K562 (cell line): ENCODE data around the gene GLG1. TPM values are rescaled to one million over a fixed set of nuclear protein-coding genes. Genes with fewer than 3 reads are reported as not detected.

ENCODE experiments used
- ATAC-seq: fragments of 200-7000 bp; cut with Tn5 transposase; 3 replicates; pipeline ENCODE4 v1.9.1; 2020; ENCODE audit warnings: moderate library complexity
- BruUV-seq: library from RNA; stranded (reverse); fragments of 400-500 nt; replicated peaks from 2 replicates; lab custom pipeline; 2021; lab: Mats Ljungman, UMichigan
- CTCF ChIA-PET: fragments of 300-600 bp; formaldehyde crosslinking; extraction: SDS; loops from one replicate; lab custom pipeline; 2021; ENCODE audit warnings: low intra/inter-chr PET ratio; lab: Yijun Ruan, JAX
- POLR2A ChIA-PET: fragments of 300-600, 350-650 bp; sonication (Branson Sonifier 250); formaldehyde crosslinking; extraction: SDS; loops from one replicate; lab custom pipeline; 2021; ENCODE audit warnings: antibody characterized with exemption, inconsistent platforms; lab: Yijun Ruan, JAX
- DNase-seq, 4 experiments: peaks; one replicate each; pipeline versions ENCODE4 v3.0.0 to v3.0.0-alpha.2; 2011 to 2018; ENCODE audit warnings: low spot score in 3 of 4, mixed read lengths in 3 of 4; ENCODE audit errors: extremely low read depth in 1 of 4
- FAIRE-seq: peaks from 2 replicates; lab custom pipeline; 2011; peaks lifted over from hg19 to GRCh38; lab: Jason Lieb, UNC
- H2AFZ ChIP-seq: 2 replicates; pipeline ENCODE4 v1.6.0; 2011; ENCODE audit warnings: low read depth, low read length, control low read depth, inconsistent platforms
- H3K27ac ChIP-seq: fragments of 200-600 bp; 3 replicates; pipeline ENCODE4 v1.8.0; 2011; ENCODE audit warnings: low read depth, mild to moderate bottlenecking, control low read depth, inconsistent platforms, low read length, moderate library complexity, mixed read lengths; ENCODE audit errors: extremely low read depth
- H3K27me3 ChIP-seq, 2 experiments: fragments of 300-600 bp in 1 of 2; 2 replicates in 1 of 2; 3 replicates in 1 of 2; pipeline versions ENCODE4 v1.6.0 to v1.8.0; 2011; ENCODE audit warnings: inconsistent platforms in 2 of 2, low read length in 2 of 2, mild to moderate bottlenecking in 1 of 2, mixed read lengths in 1 of 2, moderate library complexity in 1 of 2; ENCODE audit not compliant: control insufficient read depth in 2 of 2, insufficient read depth in 2 of 2
- H3K36me3 ChIP-seq: fragments of 300-600 bp; 3 replicates; pipeline ENCODE4 v1.8.0; 2011; ENCODE audit warnings: mild to moderate bottlenecking, low read length, inconsistent platforms; ENCODE audit not compliant: control insufficient read depth, insufficient read depth
- H3K4me1 ChIP-seq, 2 experiments: fragments of 200-600 bp in 1 of 2; replicated peaks in 1 of 2; 2 replicates in 1 of 2; 3 replicates in 1 of 2; pipeline versions ENCODE4 v1.5.1 to v1.8.0; 2011; ENCODE audit warnings: inconsistent platforms in 2 of 2, low read length in 2 of 2, mild to moderate bottlenecking in 1 of 2, mixed read lengths in 1 of 2, moderate library complexity in 1 of 2; ENCODE audit not compliant: control insufficient read depth in 2 of 2, insufficient read depth in 2 of 2
- H3K4me2 ChIP-seq: 2 replicates; pipeline ENCODE4 v1.6.1; 2011; ENCODE audit warnings: low read length, control low read depth, inconsistent platforms, mixed read lengths; ENCODE audit not compliant: insufficient read depth
- H3K4me3 ChIP-seq: fragments of 200-600 bp; sonication (generic), shearing (Covaris generic); 2 replicates; pipeline ENCODE4 v1.5.1; 2016; ENCODE audit warnings: control low read depth, inconsistent platforms
- H3K79me2 ChIP-seq: fragments of 200-600 bp; 3 replicates; pipeline ENCODE4 v1.8.0; 2011; ENCODE audit warnings: low read length, inconsistent platforms; ENCODE audit not compliant: control insufficient read depth, insufficient read depth
- H3K9ac ChIP-seq, 2 experiments: 2 replicates each; pipeline versions ENCODE4 v1.6.0 to v1.6.1; 2011; ENCODE audit warnings: low read depth in 2 of 2, low read length in 2 of 2, control low read depth in 1 of 2, inconsistent platforms in 1 of 2, mild to moderate bottlenecking in 1 of 2, mixed read lengths in 1 of 2; ENCODE audit not compliant: insufficient read depth in 1 of 2
- H3K9me1 ChIP-seq: one replicate; pipeline ENCODE4 v1.6.0; 2011; ENCODE audit warnings: inconsistent platforms, mild to moderate bottlenecking, low read length, moderate library complexity; ENCODE audit not compliant: control insufficient read depth, insufficient read depth
- H3K9me3 ChIP-seq: replicated peaks from 2 replicates; pipeline ENCODE4 v1.5.1; 2011; ENCODE audit warnings: low read depth, low read length, inconsistent platforms; ENCODE audit not compliant: control insufficient read depth, insufficient read depth
- H4K20me1 ChIP-seq: replicated peaks from 2 replicates; pipeline ENCODE4 v1.6.1; 2011; ENCODE audit warnings: low read length, inconsistent platforms, mixed read lengths; ENCODE audit not compliant: control insufficient read depth, insufficient read depth
- CBX8 ChIP-seq: fragments of 200-600 bp; sonication (generic); IDR thresholded peaks from 2 replicates; pipeline ENCODE4 v1.6.1; 2012; ENCODE audit warnings: borderline replicate concordance, mixed run types, low read depth, mild to moderate bottlenecking, moderate library complexity, mixed read lengths, low read length, control low read depth, inconsistent platforms; ENCODE audit not compliant: poor library complexity, severe bottlenecking; ENCODE audit errors: extremely low read depth
- FOXA1 ChIP-seq: fragments of 450-650 bp; IDR thresholded peaks from 2 replicates; pipeline ENCODE4 v1.6.1; 2016; ENCODE audit warnings: mild to moderate bottlenecking, borderline replicate concordance
- GATA2 ChIP-seq: sonication (generic); formaldehyde crosslinking; IDR thresholded peaks from 2 replicates; pipeline ENCODE4 v1.4.0; 2020; ENCODE audit warnings: mild to moderate bottlenecking, missing genetic modification reagents
- KLF1 ChIP-seq: fragments of 450-650 bp; IDR thresholded peaks from 2 replicates; pipeline ENCODE4 v1.6.1; 2016; ENCODE audit warnings: missing genetic modification characterization, missing compliant biosample characterization
- NFIC ChIP-seq: fragments of 450-650 bp; IDR thresholded peaks from 2 replicates; pipeline ENCODE4 v1.6.1; 2017; ENCODE audit warnings: mild to moderate bottlenecking, inconsistent platforms
- NR2C1 ChIP-seq, 2 experiments: fragments of 450-650 bp; IDR thresholded peaks; 2 replicates each; pipeline ENCODE4 v1.6.1; 2017; ENCODE audit warnings: mild to moderate bottlenecking in 2 of 2, antibody characterized with exemption in 1 of 2, inconsistent platforms in 1 of 2, missing compliant biosample characterization in 1 of 2, missing genetic modification characterization in 1 of 2
- SIX5 ChIP-seq, 2 experiments: IDR thresholded peaks; 2 replicates each; pipeline ENCODE4 v1.6.1; 2011; ENCODE audit warnings: low read length in 2 of 2, borderline replicate concordance in 1 of 2, low read depth in 1 of 2, mild to moderate bottlenecking in 1 of 2, moderate library complexity in 1 of 2; ENCODE audit not compliant: insufficient read depth in 1 of 2
- ZNF124 ChIP-seq: sonication (generic); formaldehyde crosslinking; IDR thresholded peaks from 2 replicates; pipeline ENCODE4 v1.8.1; 2022; ENCODE audit warnings: missing genetic modification reagents
- WGBS: fragments of 100-300 bp; shearing (Covaris generic); methylation state at CpG from one replicate; pipeline ENCODE4 v1.1.6; 2016; ENCODE audit warnings: low coverage, mixed read lengths; ENCODE audit not compliant: insufficient coverage; ENCODE audit errors: missing lambda C conversion rate; 5-methylcytosine and 5-hydroxymethylcytosine counted together
- in situ Hi-C: fragments of 300-500 bp; cut with MboI; formaldehyde crosslinking; loops from 4 replicates; pipeline ENCODE4 v1.15.0; 2018; ENCODE audit warnings: inconsistent platforms, mixed read lengths
- intact Hi-C: fragments of 100-400 bp; cut with micrococcal nuclease; formaldehyde crosslinking; loops from 2 replicates; pipeline ENCODE4 v1.14.2; 2022
- polyA plus RNA-seq, 8 experiments: library from polyadenylated mRNA; depleted of rRNA in 4 of 8; stranded (reverse) in 5 of 8; unstranded in 3 of 8; fragments of >200 nt; fragmentation: Nextera tagmentation in 2 of 8; fragmentation: Illumina TruSeq in 1 of 8; extraction: Ambion mirVana in 2 of 8; extraction: Trizol in 1 of 8; gene quantifications; 2 replicates each; pipeline versions ENCODE4 v1.2.1 to v1.2.3, GENCODE V29; 2011 to 2014; ENCODE audit warnings: inconsistent platforms in 1 of 8, missing spikeins in 1 of 8
- total RNA-seq, 7 experiments: library from RNA; depleted of rRNA in 6 of 7; stranded (reverse); fragments of >200 nt in 6 of 7; fragmentation: Illumina TruSeq in 2 of 7; extraction: Trizol in 2 of 7; gene quantifications; 2 replicates each; pipeline versions ENCODE4 v1.2.1 to v1.2.3, GENCODE V29; 2011 to 2021; ENCODE audit warnings: low replicate concordance in 1 of 7
- TF ChIP-seq, protein P1 (sequence below): fragments of 450-650 bp; IDR thresholded peaks from 2 replicates; pipeline ENCODE4 v1.7.1; 2018; ENCODE audit warnings: mild to moderate bottlenecking, low read depth; ENCODE audit not compliant: partially characterized antibody

Gene GLG1
- total and polyA plus RNA-seq, 9 of the 15 experiments (the other 6 are each of a cell fraction or from before 2014, with no cell fraction given), result 6.2 to 36.0 (median 23.6) TPM

- Histone ChIP-seq H4K20me1 (no peaks in the 10 kb centered on the region), H3K4me1 (peaks cover 10 to 21% of the 10 kb centered on the region in 2 experiments), H3K27ac (no peak overlapping the region)
- DNase-seq, result peak in 1 of 4 experiments; percentile 41
- POLR2A ChIA-PET, result interaction anchor here (0.6 to 1.8 kb wide), 8 partner anchors 9 to 311 kb away, joined by 3 to 17 read pairs (median 5); partner anchors contain the start of genes PSMD7 and RFWD3
- CTCF ChIA-PET, result no interaction called here
- TF ChIP-seq ZNF124 (CRISPR knock-in tag) (0 out of 2 replicates have a peak, but pooled peaks have one; percentile 46), CBX8 (no peak)
- TF ChIP-seq, all 486 proteins: peak for 1
- peak overlapping the region in 1 of 2 experiments; percentile 85; a peak in 1 of 4 replicates for H3K9ac ChIP-seq
- no peaks in the 10 kb centered on the region for H3K27me3 ChIP-seq
- H3K4me3 ChIP-seq, result no peak overlapping the region
- no peaks in the 10 kb centered on the region for H3K36me3 ChIP-seq
- in situ Hi-C loops (no loop called here), intact Hi-C loops (no loop called here)
- H3K9me3 ChIP-seq, result no peaks in the 10 kb centered on the region
- peak overlapping the region; percentile 97 for H2AFZ ChIP-seq
- no peaks in the 10 kb centered on the region for H3K9me1 ChIP-seq
- H3K79me2 ChIP-seq, result peaks cover 39% of the 10 kb centered on the region
- peak overlapping the region; percentile 90; the same call in 1 of the 2 replicates for H3K4me2 ChIP-seq
- no TSS peak for BruUV-seq
- WGBS, result 44% methylated on average over 6 of the region's 6 CpGs
- ATAC-seq (no peak), FAIRE-seq (peak; percentile 49)
Measured at GRCh38 chr16:74607962-74608356, 1.0 kb upstream of the GLG1 start.

DNA sequence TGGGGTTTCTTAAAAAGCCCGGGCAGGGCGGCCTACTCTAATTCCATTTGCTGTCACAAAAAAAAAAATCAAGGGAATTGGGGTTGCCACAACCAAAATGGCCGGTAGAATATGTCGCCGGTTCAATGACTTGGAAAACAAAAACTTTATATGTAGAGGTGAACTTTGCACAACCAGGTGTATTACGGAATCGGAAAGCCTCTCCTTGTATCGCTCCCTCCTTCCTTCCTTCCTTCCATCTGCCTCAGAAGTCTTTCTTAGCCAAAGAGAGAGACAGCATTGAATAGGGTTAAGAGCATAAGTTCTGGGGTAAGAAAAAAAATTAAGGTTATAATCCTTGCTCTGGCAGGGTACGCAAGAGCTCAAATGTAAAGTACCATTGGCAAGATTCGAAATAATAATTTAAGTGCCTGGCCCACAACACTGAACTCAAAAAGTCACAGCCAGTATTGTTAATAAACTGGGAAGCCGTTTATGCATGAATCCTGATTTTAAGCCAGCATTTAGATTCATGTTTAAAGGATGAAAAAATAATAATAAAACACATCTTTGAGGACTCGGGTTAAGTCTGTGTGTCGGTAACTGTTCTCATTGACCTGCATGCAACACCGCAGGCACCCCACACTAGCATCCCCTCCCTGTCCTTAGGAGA is 522 bp upstream of the GLG1 start:
- WGBS, result 8% methylated on average over 14 of the region's 14 CpGs
- Histone ChIP-seq H3K4me3 (peak overlapping the region; percentile 99), H4K20me1 (no peaks in the 10 kb centered on the region), H3K79me2 (peaks cover 44% of the 10 kb centered on the region), H3K9me1 (no peaks in the 10 kb centered on the region), H3K9me3 (no peaks in the 10 kb centered on the region), H3K4me1 (peaks cover 10 to 21% of the 10 kb centered on the region in 2 experiments), H3K27ac (peak overlapping the region; percentile 93), H3K9ac (peak overlapping the region; percentile 85 to 98), H2AFZ (peak overlapping the region; percentile 97), H3K36me3 (no peaks in the 10 kb centered on the region), H3K4me2 (peak overlapping the region; percentile 90), H3K27me3 (no peaks in the 10 kb centered on the region)
- ChIA-PET CTCF (no interaction called here), POLR2A (interaction anchor here (0.6 to 2.6 kb wide), 18 partner anchors 9 to 310 kb away, joined by 3 to 22 read pairs (median 4); partner anchors contain the start of genes PSMD7 and RFWD3)
- intact Hi-C loops, result no loop called here
- ATAC-seq (peak; percentile 20), DNase-seq (no peak), FAIRE-seq (no peak)
- TSS peak; percentile 78 for BruUV-seq
- in situ Hi-C loops, result no loop called here
- no peak for TF ChIP-seq NFIC
- TF ChIP-seq KLF1 (tag), result 0 out of 2 replicates have a peak, but pooled peaks have one; percentile 3
- peak; percentile 96 for TF ChIP-seq NR2C1 (IDR thresholded peaks at IDR 0.05)
- TF ChIP-seq NR2C1 (tag; IDR thresholded peaks at IDR 0.05), result peak; percentile 97
- TF ChIP-seq GATA2, result no peak
- TF ChIP-seq, protein P1, sequence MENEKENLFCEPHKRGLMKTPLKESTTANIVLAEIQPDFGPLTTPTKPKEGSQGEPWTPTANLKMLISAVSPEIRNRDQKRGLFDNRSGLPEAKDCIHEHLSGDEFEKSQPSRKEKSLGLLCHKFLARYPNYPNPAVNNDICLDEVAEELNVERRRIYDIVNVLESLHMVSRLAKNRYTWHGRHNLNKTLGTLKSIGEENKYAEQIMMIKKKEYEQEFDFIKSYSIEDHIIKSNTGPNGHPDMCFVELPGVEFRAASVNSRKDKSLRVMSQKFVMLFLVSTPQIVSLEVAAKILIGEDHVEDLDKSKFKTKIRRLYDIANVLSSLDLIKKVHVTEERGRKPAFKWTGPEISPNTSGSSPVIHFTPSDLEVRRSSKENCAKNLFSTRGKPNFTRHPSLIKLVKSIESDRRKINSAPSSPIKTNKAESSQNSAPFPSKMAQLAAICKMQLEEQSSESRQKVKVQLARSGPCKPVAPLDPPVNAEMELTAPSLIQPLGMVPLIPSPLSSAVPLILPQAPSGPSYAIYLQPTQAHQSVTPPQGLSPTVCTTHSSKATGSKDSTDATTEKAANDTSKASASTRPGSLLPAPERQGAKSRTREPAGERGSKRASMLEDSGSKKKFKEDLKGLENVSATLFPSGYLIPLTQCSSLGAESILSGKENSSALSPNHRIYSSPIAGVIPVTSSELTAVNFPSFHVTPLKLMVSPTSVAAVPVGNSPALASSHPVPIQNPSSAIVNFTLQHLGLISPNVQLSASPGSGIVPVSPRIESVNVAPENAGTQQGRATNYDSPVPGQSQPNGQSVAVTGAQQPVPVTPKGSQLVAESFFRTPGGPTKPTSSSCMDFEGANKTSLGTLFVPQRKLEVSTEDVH, result peak; percentile 57
- TF ChIP-seq FOXA1, result no peak
- TF ChIP-seq SIX5 (IDR thresholded peaks at IDR 0.05; ENCODE audit: borderline replicate concordance in 1 of 2, insufficient read depth in 1 of 2, low read depth in 1 of 2, low read length in 2 of 2), result peak; percentile 73 to 76; a peak in 3 of 4 replicates
